Measurements from ENCODE around the gene ZNF835. TPM values are rescaled to one million over a fixed set of nuclear protein-coding genes. Genes with fewer than 3 reads are reported as not detected.

Gene ZNF835
- polyA plus RNA-seq, 1 donor (not counting 4 experiments of a cell fraction or from before 2014, with no cell fraction given): not detected

DNA sequence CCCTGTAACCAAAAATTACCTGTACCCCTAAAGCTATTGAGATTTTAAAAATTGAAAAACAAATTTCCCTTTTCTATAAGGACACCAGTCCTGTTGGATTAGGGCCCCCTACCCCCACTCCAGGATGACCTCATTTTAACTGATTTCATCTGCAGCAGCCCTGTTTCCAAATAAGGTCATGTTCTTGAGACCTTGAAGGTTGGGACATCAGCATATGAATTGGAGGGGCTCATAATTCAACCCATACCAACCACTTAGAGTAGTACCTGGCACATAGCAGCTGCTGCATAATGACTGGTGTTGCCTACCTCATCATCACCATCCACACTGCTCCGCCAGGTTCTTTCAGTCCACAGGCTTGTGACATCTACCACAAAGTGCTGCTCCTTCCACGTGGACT, 58.8 kb downstream of the ZNF835 start:
- Histone ChIP-seq H3K79me2 (ENCODE audit: control insufficient read depth, insufficient read depth, low read length) (peaks cover 17% of the 10 kb centered on the region), H3K9me1 (ENCODE audit: control insufficient read depth, extremely low read depth, insufficient read depth, low read length) (no peaks in the 10 kb centered on the region), H3K9ac (ENCODE audit: control insufficient read depth, extremely low read depth, insufficient read depth, low read length) (no peak overlapping the region), H3K27ac (ENCODE audit: control insufficient read depth, insufficient read depth, low read length) (no peak overlapping the region), H3K27me3 (ENCODE audit: control insufficient read depth, extremely low read depth, insufficient read depth, low read length) (no peaks in the 10 kb centered on the region), H2AFZ (ENCODE audit: control insufficient read depth, low read length) (no peak overlapping the region), H3K36me3 (ENCODE audit: control insufficient read depth in 2 of 2, extremely low read depth in 1 of 2, insufficient read depth in 2 of 2, low read length in 2 of 2) (peaks cover 0 to 5% of the 10 kb centered on the region in 2 experiments), H3K9me3 (ENCODE audit: control insufficient read depth, low read depth, low read length) (peaks cover 13% of the 10 kb centered on the region), H3K4me3 (ENCODE audit: control insufficient read depth in 2 of 3, extremely low read depth in 1 of 3, insufficient read depth in 2 of 3, low read depth in 1 of 3, low read length in 3 of 3) (no peak overlapping the region), H4K20me1 (ENCODE audit: control insufficient read depth, extremely low read depth, insufficient read depth, low read length) (no peaks in the 10 kb centered on the region), H3K4me1 (ENCODE audit: control insufficient read depth, extremely low read depth, insufficient read depth, low read length) (no peaks in the 10 kb centered on the region), H3K4me2 (ENCODE audit: control insufficient read depth, extremely low read depth, insufficient read depth, low read depth, low read length) (no peak overlapping the region)
- FAIRE-seq (no peak), DNase-seq (ENCODE audit: low read depth, low spot score) (no peak)
- TF ChIP-seq, protein P1, sequence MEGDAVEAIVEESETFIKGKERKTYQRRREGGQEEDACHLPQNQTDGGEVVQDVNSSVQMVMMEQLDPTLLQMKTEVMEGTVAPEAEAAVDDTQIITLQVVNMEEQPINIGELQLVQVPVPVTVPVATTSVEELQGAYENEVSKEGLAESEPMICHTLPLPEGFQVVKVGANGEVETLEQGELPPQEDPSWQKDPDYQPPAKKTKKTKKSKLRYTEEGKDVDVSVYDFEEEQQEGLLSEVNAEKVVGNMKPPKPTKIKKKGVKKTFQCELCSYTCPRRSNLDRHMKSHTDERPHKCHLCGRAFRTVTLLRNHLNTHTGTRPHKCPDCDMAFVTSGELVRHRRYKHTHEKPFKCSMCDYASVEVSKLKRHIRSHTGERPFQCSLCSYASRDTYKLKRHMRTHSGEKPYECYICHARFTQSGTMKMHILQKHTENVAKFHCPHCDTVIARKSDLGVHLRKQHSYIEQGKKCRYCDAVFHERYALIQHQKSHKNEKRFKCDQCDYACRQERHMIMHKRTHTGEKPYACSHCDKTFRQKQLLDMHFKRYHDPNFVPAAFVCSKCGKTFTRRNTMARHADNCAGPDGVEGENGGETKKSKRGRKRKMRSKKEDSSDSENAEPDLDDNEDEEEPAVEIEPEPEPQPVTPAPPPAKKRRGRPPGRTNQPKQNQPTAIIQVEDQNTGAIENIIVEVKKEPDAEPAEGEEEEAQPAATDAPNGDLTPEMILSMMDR (optimal IDR thresholded peaks at IDR 0.05 in 1 of 3, IDR thresholded peaks at IDR 0.05 in 1 of 3, conservative IDR thresholded peaks at IDR 0.05 in 1 of 3; ENCODE audit: extremely low read depth in 1 of 3, insufficient read depth in 2 of 3, low read length in 3 of 3): no peak
- no peak for TF ChIP-seq EZH2 (IDR thresholded peaks at IDR 0.05; ENCODE audit: low read length)
- dilution Hi-C loops (cut with MboI; ENCODE audit: extremely low pct_ligation_motif_present, low sequenced_read_pairs): no loop called here

Other genes with a start within 250 kb of the ZNF835 start
- 2.3 to 4.1 TPM (median 3.0 TPM) in 3 replicates for gene ZNF667, start 194.4 kb downstream of the ZNF835 start, polyA plus RNA-seq
- 1.8 to 5.8 TPM (median 5.1 TPM) in 3 replicates for gene ZNF471, start 163.9 kb downstream of the ZNF835 start, polyA plus RNA-seq
- 5.2 to 6.9 TPM (median 5.7 TPM) in 3 replicates for gene ZFP28, start 132.8 kb downstream of the ZNF835 start, polyA plus RNA-seq
- gene ZNF470, start 104.3 kb downstream of the ZNF835 start, polyA plus RNA-seq: 1.7 to 3.2 TPM (median 2.7 TPM) in 3 replicates
- gene ZNF71, start 76.5 kb downstream of the ZNF835 start, polyA plus RNA-seq: 4.8 to 7.6 TPM (median 5.6 TPM) in 3 replicates
- gene SMIM17, start 28.6 kb downstream of the ZNF835 start, polyA plus RNA-seq: 0.12 to 0.15 TPM (median 0.13 TPM) in 3 replicates
- 0.08 to 0.14 TPM (median 0.09 TPM) in 3 replicates for gene PEG3, start 169.0 kb upstream of the ZNF835 start, polyA plus RNA-seq
- gene ZIM2, start 169.0 kb upstream of the ZNF835 start, polyA plus RNA-seq: not detected in 3 replicates

All from keratinocyte (primary cell).